ENCODE data around the gene FGF2. TPM values are rescaled to one million over a fixed set of nuclear protein-coding genes. Genes with fewer than 3 reads are reported as not detected.
"Not testable (repeated sequence)": the region's sequence is repeated elsewhere in the genome, so short reads cannot be mapped to it uniquely, and the experiment has no call there.

The FGF2 gene
- total RNA-seq, 2 experiments from 2014 or later, result not detected

GRCh38 chr4:122803788-122804208 lies 22.8 kb upstream of the FGF2 start:
- CTCF ChIA-PET, result no interaction called here

GRCh38 chr4:122806981-122807679 lies 19.5 kb upstream of the FGF2 start:
- no peak overlapping the region for H3K27ac ChIP-seq (ENCODE audit: low read depth in 1 of 2, low read length in 2 of 2)
- H3K36me3 Mint-ChIP-seq (ENCODE audit: low read depth), result no peaks in the 10 kb centered on the region
- H3K4me1 Mint-ChIP-seq (ENCODE audit: low read depth), result no peaks in the 10 kb centered on the region
- no peaks in the 10 kb centered on the region for H3K9me3 ChIP-seq (ENCODE audit: control insufficient read depth in 1 of 2, insufficient read depth in 1 of 2, low read length in 2 of 2)
- no peak for TF ChIP-seq CTCF (IDR thresholded peaks at IDR 0.05)
- H3K9me3 Mint-ChIP-seq, result no peaks in the 10 kb centered on the region
- POLR2A ChIA-PET, result no interaction called here
- no peaks in the 10 kb centered on the region for H3K36me3 ChIP-seq (ENCODE audit: insufficient read depth, low read length)
- H3K27me3 Mint-ChIP-seq, result peaks cover 4% of the 10 kb centered on the region
- ATAC-seq (ENCODE audit: poor library complexity) (no peak), DNase-seq (no peak)
- no peaks in the 10 kb centered on the region for H3K4me1 ChIP-seq (ENCODE audit: insufficient read depth, low read length)
- no peak overlapping the region for H3K4me3 ChIP-seq (ENCODE audit: low read length)
- no peaks in the 10 kb centered on the region for H3K27me3 ChIP-seq (ENCODE audit: control insufficient read depth in 1 of 2, insufficient read depth in 2 of 2, low read length in 2 of 2)
- intact Hi-C loops (cut with DNase I, micrococcal nuclease), result no loop called here
- H3K27ac Mint-ChIP-seq, result no peak overlapping the region
- CTCF ChIA-PET, result no interaction called here
- no peak overlapping the region for H3K4me3 Mint-ChIP-seq

More at GRCh38 chr4:122803788-122804208, 22.8 kb upstream of the FGF2 start:
- Mint-ChIP-seq H3K4me3 (no peak overlapping the region), H3K27ac (no peak overlapping the region), H3K36me3 (ENCODE audit: low read depth) (no peaks in the 10 kb centered on the region), H3K9me3 (no peaks in the 10 kb centered on the region), H3K4me1 (ENCODE audit: low read depth) (no peaks in the 10 kb centered on the region), H3K27me3 (peaks cover 4% of the 10 kb centered on the region)
- DNase-seq (no peak), ATAC-seq (ENCODE audit: poor library complexity) (no peak)
- Histone ChIP-seq H3K4me3 (ENCODE audit: low read length) (no peak overlapping the region), H3K9me3 (ENCODE audit: control insufficient read depth in 1 of 2, insufficient read depth in 1 of 2, low read length in 2 of 2) (no peaks in the 10 kb centered on the region), H3K36me3 (ENCODE audit: insufficient read depth, low read length) (no peaks in the 10 kb centered on the region), H3K27me3 (ENCODE audit: control insufficient read depth in 1 of 2, insufficient read depth in 2 of 2, low read length in 2 of 2) (no peaks in the 10 kb centered on the region), H3K27ac (ENCODE audit: low read depth in 1 of 2, low read length in 2 of 2) (no peak overlapping the region), H3K4me1 (ENCODE audit: insufficient read depth, low read length) (no peaks in the 10 kb centered on the region)
- intact Hi-C loops (cut with DNase I, micrococcal nuclease), result no loop called here
- no peak for TF ChIP-seq CTCF (IDR thresholded peaks at IDR 0.05)
- POLR2A ChIA-PET, result no interaction called here

GRCh38 chr4:122810669-122811068 lies 16.0 kb upstream of the FGF2 start:
- DNase-seq (no peak), ATAC-seq (ENCODE audit: poor library complexity) (no peak)
- Histone ChIP-seq H3K4me3 (ENCODE audit: low read length) (no peak overlapping the region), H3K4me1 (ENCODE audit: insufficient read depth, low read length) (no peaks in the 10 kb centered on the region), H3K9me3 (ENCODE audit: control insufficient read depth in 1 of 2, insufficient read depth in 1 of 2, low read length in 2 of 2) (no peaks in the 10 kb centered on the region), H3K27me3 (ENCODE audit: control insufficient read depth in 1 of 2, insufficient read depth in 2 of 2, low read length in 2 of 2) (no peaks in the 10 kb centered on the region), H3K36me3 (ENCODE audit: insufficient read depth, low read length) (no peaks in the 10 kb centered on the region), H3K27ac (ENCODE audit: low read depth in 1 of 2, low read length in 2 of 2) (no peak overlapping the region)
- Mint-ChIP-seq H3K4me3 (no peak overlapping the region), H3K4me1 (ENCODE audit: low read depth) (no peaks in the 10 kb centered on the region), H3K27me3 (peaks cover 4% of the 10 kb centered on the region), H3K9me3 (no peaks in the 10 kb centered on the region), H3K27ac (no peak overlapping the region), H3K36me3 (ENCODE audit: low read depth) (no peaks in the 10 kb centered on the region)
- no peak for TF ChIP-seq CTCF (IDR thresholded peaks at IDR 0.05)
- ChIA-PET CTCF (no interaction called here), POLR2A (no interaction called here)
- intact Hi-C loops (cut with DNase I, micrococcal nuclease), result no loop called here

GRCh38 chr4:122811781-122812180 lies 14.8 kb upstream of the FGF2 start:
- POLR2A ChIA-PET; intact Hi-C loops (cut with DNase I, micrococcal nuclease); CTCF ChIA-PET; H3K4me3 ChIP-seq (ENCODE audit: low read length); H3K27ac ChIP-seq (ENCODE audit: low read depth in 1 of 2, low read length in 2 of 2); H3K27me3 ChIP-seq (ENCODE audit: control insufficient read depth in 1 of 2, insufficient read depth in 2 of 2, low read length in 2 of 2); H3K27ac Mint-ChIP-seq; H3K36me3 Mint-ChIP-seq (ENCODE audit: low read depth); H3K4me1 Mint-ChIP-seq (ENCODE audit: low read depth); DNase-seq; H3K4me3 Mint-ChIP-seq; H3K4me1 ChIP-seq (ENCODE audit: insufficient read depth, low read length); H3K9me3 ChIP-seq (ENCODE audit: control insufficient read depth in 1 of 2, insufficient read depth in 1 of 2, low read length in 2 of 2); H3K27me3 Mint-ChIP-seq; H3K9me3 Mint-ChIP-seq; H3K36me3 ChIP-seq (ENCODE audit: insufficient read depth, low read length); ATAC-seq (ENCODE audit: poor library complexity): not testable (repeated sequence)

GRCh38 chr4:122812823-122813222 lies 13.8 kb upstream of the FGF2 start:
- H3K36me3 Mint-ChIP-seq (ENCODE audit: low read depth); H3K36me3 ChIP-seq (ENCODE audit: insufficient read depth, low read length); H3K9me3 Mint-ChIP-seq; H3K4me1 Mint-ChIP-seq (ENCODE audit: low read depth); H3K27me3 Mint-ChIP-seq; POLR2A ChIA-PET; ATAC-seq (ENCODE audit: poor library complexity); H3K27me3 ChIP-seq (ENCODE audit: control insufficient read depth in 1 of 2, insufficient read depth in 2 of 2, low read length in 2 of 2); H3K9me3 ChIP-seq (ENCODE audit: control insufficient read depth in 1 of 2, insufficient read depth in 1 of 2, low read length in 2 of 2); H3K27ac Mint-ChIP-seq; H3K4me3 Mint-ChIP-seq; DNase-seq; H3K27ac ChIP-seq (ENCODE audit: low read depth in 1 of 2, low read length in 2 of 2); H3K4me3 ChIP-seq (ENCODE audit: low read length); H3K4me1 ChIP-seq (ENCODE audit: insufficient read depth, low read length); intact Hi-C loops (cut with DNase I, micrococcal nuclease); CTCF ChIA-PET: not testable (repeated sequence)

Measured in CD4-positive, alpha-beta T cell (primary cell).